Omental fat pad (tissue), 4 donors: ENCODE measurements around the gene UBR4. TPM values are rescaled to one million over a fixed set of nuclear protein-coding genes. Genes with fewer than 3 reads are reported as not detected.
A peak's percentile ranks its signal among the peaks of the same experiment; 100 is the strongest.

Experiments used
- ATAC-seq: fragments of 150-250 bp; one replicate; pipeline ENCODE4 v1.9.1; 2016; ENCODE audit warnings: mild to moderate bottlenecking, moderate library complexity; ENCODE audit not compliant: low FRiP score
- DNase-seq: peaks from one replicate; pipeline ENCODE4 v3.0.0-alpha.2; 2019; ENCODE audit warnings: low spot score
- total RNA-seq, 4 donors: library from RNA; depleted of rRNA; stranded (reverse); fragments of >200 nt; gene quantifications; one replicate each; pipeline ENCODE4 v1.1.0, GENCODE V29; 2016
- TF ChIP-seq, protein P1 (sequence below), 3 donors: fragments of 450-650 bp; IDR thresholded peaks; one replicate each; pipeline ENCODE4 v1.5.1; 2016 to 2017; ENCODE audit warnings: antibody characterized with exemption in 3 of 3, mild to moderate bottlenecking in 3 of 3, moderate library complexity in 2 of 3

The UBR4 gene
- total RNA-seq, 4 donors from 2014 or later, result 125 to 164 (median 133) TPM

DNA sequence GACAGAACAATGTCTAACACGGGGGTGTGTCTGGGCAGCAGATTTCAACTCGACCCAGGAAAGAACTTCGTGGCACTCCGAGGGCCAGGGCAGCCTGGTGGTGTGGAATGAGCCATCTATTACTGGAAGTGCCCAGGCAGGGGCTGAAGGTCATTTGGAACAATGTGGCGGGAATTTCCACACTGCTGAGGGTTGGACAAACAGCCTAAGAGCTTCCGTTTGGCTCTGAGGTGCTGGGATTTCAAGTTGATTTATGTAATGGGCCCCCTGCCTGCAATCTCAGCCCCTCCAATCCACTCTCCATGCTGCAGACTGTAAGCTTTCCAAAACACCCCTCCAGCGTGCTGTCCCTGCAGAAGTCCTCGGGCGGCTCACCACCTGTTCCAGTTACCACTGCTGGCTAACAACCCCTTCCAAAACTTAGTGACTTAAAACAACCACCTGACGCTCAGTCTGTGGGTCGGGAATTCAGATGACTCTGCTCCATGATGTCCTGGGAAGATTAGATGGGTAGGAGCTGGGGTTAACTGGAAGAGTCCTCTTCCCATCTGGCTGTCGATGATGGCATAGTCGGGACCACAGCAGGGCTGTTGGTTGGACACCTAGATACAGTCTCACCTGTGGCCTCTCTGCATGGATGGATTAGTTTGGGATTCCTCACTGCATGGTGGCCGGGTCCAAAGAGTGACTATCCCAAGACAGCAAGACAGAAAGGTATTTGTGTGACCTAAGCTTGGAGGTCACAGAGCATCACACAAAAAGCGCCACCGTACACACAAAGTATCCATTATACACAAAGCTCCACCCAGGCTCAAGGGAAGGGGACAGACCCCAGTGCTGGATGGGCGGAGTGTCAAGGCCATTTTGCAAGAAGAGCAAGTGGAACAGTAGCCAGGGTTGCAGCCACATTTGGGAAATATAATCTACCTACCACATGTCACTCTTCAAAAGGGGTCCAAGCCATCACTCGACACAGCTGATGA, 163.9 kb downstream of the UBR4 start:
- ATAC-seq (no peak), DNase-seq (no peak)
- TF ChIP-seq, protein P1, sequence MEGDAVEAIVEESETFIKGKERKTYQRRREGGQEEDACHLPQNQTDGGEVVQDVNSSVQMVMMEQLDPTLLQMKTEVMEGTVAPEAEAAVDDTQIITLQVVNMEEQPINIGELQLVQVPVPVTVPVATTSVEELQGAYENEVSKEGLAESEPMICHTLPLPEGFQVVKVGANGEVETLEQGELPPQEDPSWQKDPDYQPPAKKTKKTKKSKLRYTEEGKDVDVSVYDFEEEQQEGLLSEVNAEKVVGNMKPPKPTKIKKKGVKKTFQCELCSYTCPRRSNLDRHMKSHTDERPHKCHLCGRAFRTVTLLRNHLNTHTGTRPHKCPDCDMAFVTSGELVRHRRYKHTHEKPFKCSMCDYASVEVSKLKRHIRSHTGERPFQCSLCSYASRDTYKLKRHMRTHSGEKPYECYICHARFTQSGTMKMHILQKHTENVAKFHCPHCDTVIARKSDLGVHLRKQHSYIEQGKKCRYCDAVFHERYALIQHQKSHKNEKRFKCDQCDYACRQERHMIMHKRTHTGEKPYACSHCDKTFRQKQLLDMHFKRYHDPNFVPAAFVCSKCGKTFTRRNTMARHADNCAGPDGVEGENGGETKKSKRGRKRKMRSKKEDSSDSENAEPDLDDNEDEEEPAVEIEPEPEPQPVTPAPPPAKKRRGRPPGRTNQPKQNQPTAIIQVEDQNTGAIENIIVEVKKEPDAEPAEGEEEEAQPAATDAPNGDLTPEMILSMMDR (IDR thresholded peaks at IDR 0.05), result no peak

DNA sequence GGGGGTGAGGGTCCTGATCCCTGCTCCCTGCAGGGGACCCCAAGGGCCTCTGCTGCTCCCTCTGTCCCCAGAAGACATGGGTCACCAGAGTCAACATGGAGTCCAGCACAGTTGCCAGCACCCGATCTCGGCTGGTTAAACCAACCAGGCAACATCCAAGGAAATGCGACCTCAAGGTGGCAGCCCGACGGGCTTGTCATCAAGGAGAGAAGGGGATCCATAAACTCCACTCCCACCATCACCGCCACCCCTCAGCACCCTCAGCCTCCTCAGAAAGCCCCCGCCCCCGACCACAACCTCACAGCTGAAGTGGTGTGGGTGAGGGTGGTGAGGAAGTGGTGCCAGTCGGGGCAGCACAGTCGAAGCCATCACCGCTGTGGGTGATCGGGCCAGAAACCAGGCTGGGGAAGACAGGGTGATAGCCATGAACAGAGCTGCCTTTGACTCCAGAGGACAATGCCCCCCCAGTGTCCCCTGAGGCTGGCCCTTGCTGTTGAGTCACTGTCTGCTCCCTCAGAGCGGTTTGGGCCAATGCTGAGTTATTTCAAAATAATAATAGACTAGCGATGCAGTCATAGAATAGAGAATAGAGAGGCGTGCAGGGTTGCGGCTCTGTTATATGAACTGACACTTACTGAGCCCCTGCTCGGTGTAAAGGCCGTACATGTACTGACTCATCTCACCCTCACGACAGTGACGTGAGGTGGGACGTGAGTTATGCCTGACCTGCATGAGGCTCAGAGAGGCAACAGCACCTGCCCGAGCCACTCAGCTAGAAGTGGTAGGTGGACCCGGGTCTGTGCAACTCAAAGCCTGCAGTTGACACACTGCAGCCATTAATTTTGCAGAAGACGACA, 164.9 kb downstream of the UBR4 start:
- DNase-seq, result no peak
- TF ChIP-seq, protein P1 (IDR thresholded peaks at IDR 0.05), result no peak
- ATAC-seq, result peak; percentile 46

DNA sequence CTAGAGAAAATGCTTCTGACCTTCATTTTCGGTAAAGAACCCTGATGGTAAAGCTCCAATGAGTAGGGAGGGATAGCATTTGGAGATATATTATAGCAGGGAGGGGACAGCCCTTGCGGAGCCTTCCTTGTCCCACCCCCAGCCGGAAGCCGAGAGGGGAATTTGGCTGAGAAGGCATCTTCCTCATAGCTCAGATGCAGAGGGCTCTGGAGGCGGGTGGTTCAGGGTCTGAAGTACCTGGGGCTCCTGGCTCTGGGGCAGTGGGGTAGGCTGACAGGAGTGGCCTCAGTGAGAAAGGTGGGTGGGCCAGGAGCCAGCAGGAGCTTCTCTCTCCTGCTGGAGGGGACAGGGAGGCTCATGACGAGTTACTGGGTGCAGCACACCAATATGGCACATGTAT, 165.6 kb downstream of the UBR4 start:
- TF ChIP-seq, protein P1 (IDR thresholded peaks at IDR 0.05), result no peak
- no peak for DNase-seq
- no peak for ATAC-seq

DNA sequence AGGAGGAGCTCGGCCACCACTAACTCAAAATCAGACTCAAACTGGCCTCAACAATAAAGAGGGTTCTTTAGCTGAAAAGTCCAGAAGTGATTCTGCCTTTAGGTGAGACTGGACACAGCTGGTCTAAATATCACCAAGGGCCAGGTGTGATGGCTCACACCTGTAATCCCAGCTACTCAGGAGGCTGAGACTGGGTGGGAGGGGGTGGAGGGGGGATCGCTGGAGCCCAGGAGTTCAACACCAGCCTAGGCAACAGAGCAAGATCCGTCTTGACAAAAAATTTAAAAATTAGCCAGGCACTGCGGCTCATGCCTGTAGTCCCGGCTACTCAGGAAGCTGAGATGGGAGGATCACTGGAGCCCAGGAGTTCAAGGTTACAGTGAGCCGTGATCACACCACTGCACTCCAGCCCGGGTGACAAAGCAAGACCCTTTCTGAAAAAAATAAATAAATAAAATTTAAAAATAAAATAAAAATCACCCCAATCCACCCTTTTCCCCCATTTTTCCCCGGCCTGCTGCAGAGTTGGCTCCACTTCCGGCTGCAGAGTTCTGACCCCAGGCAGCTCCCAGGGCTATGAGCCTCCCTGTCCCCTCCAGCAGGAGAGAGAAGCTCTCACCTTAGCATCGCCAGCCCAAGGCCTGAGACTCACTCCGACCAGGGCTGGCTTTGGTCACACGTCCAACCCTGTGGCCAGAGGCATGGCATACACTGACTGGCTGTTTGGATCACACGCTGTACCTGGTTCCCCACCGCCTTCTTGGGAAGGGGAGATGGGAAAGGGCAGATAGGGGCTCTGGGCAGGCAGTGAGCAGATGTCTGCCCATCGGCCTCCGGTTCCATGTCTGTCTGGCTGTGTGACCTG, 166.3 kb downstream of the UBR4 start:
- no peak for DNase-seq

DNA sequence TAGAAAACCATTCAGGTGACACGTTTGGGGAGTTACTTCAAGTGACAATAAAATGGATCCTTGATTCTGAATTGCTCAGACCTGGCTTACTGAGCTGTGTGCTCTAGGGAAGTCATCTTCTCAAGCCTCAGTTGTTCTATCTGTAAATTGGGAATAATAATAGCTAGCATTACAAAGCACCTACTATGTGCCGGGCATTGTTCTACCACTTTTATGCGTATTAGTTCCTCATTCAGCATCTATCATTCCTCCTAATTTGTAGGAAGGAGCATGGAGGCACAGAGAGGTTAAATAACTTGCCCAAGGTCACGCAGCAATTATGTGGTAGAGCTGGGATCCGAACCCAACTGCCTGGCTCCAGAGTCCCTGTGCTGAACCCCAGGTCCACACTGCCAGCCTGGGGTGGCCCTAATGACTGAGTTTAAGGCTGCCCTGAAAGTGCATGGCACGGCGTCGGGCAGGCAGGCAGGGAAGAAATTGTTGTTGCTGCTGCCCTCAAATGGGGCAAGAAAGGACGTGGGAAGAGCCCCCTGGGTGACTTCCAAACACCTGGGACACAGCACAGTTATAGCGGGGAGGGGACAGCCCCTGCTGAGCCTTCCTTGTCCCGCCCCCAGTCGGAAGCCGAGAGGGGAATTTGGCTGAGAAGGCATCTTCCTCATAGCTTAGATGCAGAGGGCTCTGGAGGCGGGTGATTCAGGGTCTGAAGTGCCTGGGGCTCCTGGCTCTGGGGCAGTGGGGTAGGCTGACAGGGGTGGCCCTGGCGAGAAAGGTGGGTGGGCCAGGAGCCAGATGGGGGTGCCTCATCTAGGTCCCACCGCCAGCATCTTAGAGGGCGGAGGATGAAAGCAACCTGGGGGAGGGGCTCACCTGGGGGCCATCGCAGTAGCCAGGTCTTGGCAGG, 167.1 kb downstream of the UBR4 start:
- ATAC-seq (no peak), DNase-seq (no peak)
- TF ChIP-seq, protein P1 (IDR thresholded peaks at IDR 0.05), result no peak

More for the DNA sequence above, 166.3 kb downstream of the UBR4 start:
- TF ChIP-seq, protein P1 (IDR thresholded peaks at IDR 0.05), result no peak
- ATAC-seq, result no peak
